HepG2 (cell line): ENCODE results near the gene RBBP8NL. TPM values are rescaled to one million over a fixed set of nuclear protein-coding genes. Genes with fewer than 3 reads are reported as not detected.

Experiments used
- BCL6 ChIP-seq: IDR thresholded peaks from 2 replicates; pipeline ENCODE4 v1.6.1; 2016; ENCODE audit warnings: missing genetic modification reagents, missing compliant biosample characterization
- EEA1 ChIP-seq: sonication (generic); formaldehyde crosslinking; IDR thresholded peaks from 2 replicates; pipeline ENCODE4 v1.5.1; 2020; ENCODE audit warnings: mild to moderate bottlenecking, missing genetic modification reagents, borderline replicate concordance
- HNRNPLL ChIP-seq: fragments of 200-400 bp; formaldehyde crosslinking; IDR thresholded peaks from 2 replicates; pipeline ENCODE4 v1.6.1; 2017; ENCODE audit warnings: mild to moderate bottlenecking, low read depth, low read length; ENCODE audit not compliant: poor library complexity, severe bottlenecking
- KAT7 ChIP-seq: IDR thresholded peaks from 2 replicates; pipeline ENCODE4 v1.6.1; 2018; ENCODE audit warnings: borderline replicate concordance, missing compliant biosample characterization
- MEIS1 ChIP-seq: sonication (generic); formaldehyde crosslinking; IDR thresholded peaks from 2 replicates; pipeline ENCODE4 v1.9.0; 2021; ENCODE audit warnings: mild to moderate bottlenecking, missing genetic modification reagents, moderate library complexity, borderline replicate concordance
- RBM22 ChIP-seq: fragments of 200-400 bp; formaldehyde crosslinking; optimal IDR thresholded peaks from 2 replicates; pipeline ENCODE3; 2017; ENCODE audit warnings: mild to moderate bottlenecking, low read length, moderate library complexity
- RFX3 ChIP-seq: IDR thresholded peaks from 2 replicates; pipeline ENCODE4 v1.6.1; 2016; ENCODE audit warnings: missing biosample characterization, missing genetic modification reagents
- SRSF1 ChIP-seq: fragments of 200-400 bp; formaldehyde crosslinking; optimal IDR thresholded peaks from 2 replicates; pipeline ENCODE3; 2017; ENCODE audit warnings: mild to moderate bottlenecking, low read depth, low read length, moderate library complexity
- TAF15 ChIP-seq: fragments of 200-400 bp; formaldehyde crosslinking; IDR thresholded peaks from one replicate; pipeline ENCODE4 v1.6.1; 2018; ENCODE audit warnings: mild to moderate bottlenecking, low read depth, low read length; ENCODE audit not compliant: poor library complexity, severe bottlenecking
- ZFP82 ChIP-seq: sonication (generic); formaldehyde crosslinking; IDR thresholded peaks from 2 replicates; pipeline ENCODE4 v1.5.1; 2020; ENCODE audit warnings: mild to moderate bottlenecking, missing genetic modification reagents, borderline replicate concordance
- ZNF331 ChIP-seq: sonication (generic); formaldehyde crosslinking; IDR thresholded peaks from 2 replicates; pipeline ENCODE4 v1.4.0; 2020; ENCODE audit warnings: missing genetic modification reagents
- ZNF383 ChIP-seq: sonication (generic); formaldehyde crosslinking; IDR thresholded peaks from 2 replicates; pipeline ENCODE4 v1.4.0; 2020; ENCODE audit warnings: missing genetic modification reagents, mild to moderate bottlenecking, borderline replicate concordance
- ZNF674 ChIP-seq: sonication (generic); formaldehyde crosslinking; IDR thresholded peaks from 2 replicates; pipeline ENCODE4 v1.5.0; 2020; ENCODE audit warnings: low read depth, mild to moderate bottlenecking, missing genetic modification reagents
- polyA plus RNA-seq, 8 experiments: library from polyadenylated mRNA; depleted of rRNA in 3 of 8; stranded (reverse) in 7 of 8; unstranded in 1 of 8; fragments of >200 nt; fragmentation: Illumina TruSeq in 4 of 8; extraction: Trizol in 4 of 8; gene quantifications; 2 replicates each; pipeline versions ENCODE4 v1.2.1 to v1.2.3, GENCODE V29; 2011 to 2016; ENCODE audit warnings: low read depth in 4 of 8, missing spikeins in 1 of 8, mixed read lengths in 1 of 8; ENCODE audit not compliant: insufficient read depth in 1 of 8
- total RNA-seq, 5 experiments: library from RNA; depleted of rRNA; stranded (reverse); fragments of >200 nt; fragmentation: Illumina TruSeq; extraction: Trizol; gene quantifications; 2 replicates each; pipeline ENCODE4 v1.2.3, GENCODE V29; 2016; ENCODE audit warnings: low read depth in 1 of 5
- TF ChIP-seq, protein P1 (sequence below): sonication (generic); formaldehyde crosslinking; IDR thresholded peaks from 2 replicates; pipeline ENCODE4 v1.4.0; 2020; ENCODE audit warnings: missing genetic modification reagents
- TF ChIP-seq, protein P2 (sequence below): sonication (generic); formaldehyde crosslinking; IDR thresholded peaks from 2 replicates; pipeline ENCODE4; 2020; ENCODE audit warnings: missing genetic modification reagents, mild to moderate bottlenecking, borderline replicate concordance
- TF ChIP-seq, protein P3 (sequence below): sonication (generic); formaldehyde crosslinking; IDR thresholded peaks from 2 replicates; pipeline ENCODE4 v1.4.0; 2020; ENCODE audit warnings: missing genetic modification reagents, borderline replicate concordance
- TF ChIP-seq, protein P4 (sequence below), 2 experiments: sonication (generic) in 1 of 2; formaldehyde crosslinking in 1 of 2; IDR thresholded peaks; 2 replicates each; pipeline versions ENCODE4 v1.4.0 to v1.6.1; 2018 to 2020; ENCODE audit warnings: missing genetic modification reagents in 2 of 2, borderline replicate concordance in 1 of 2, low read depth in 1 of 2, mild to moderate bottlenecking in 1 of 2, missing biosample characterization in 1 of 2

RBBP8NL gene
- total and polyA plus RNA-seq, 2 of the 13 experiments (the other 11 are each of a cell fraction or from before 2014, with no cell fraction given): 0.69 to 0.86 TPM

DNA sequence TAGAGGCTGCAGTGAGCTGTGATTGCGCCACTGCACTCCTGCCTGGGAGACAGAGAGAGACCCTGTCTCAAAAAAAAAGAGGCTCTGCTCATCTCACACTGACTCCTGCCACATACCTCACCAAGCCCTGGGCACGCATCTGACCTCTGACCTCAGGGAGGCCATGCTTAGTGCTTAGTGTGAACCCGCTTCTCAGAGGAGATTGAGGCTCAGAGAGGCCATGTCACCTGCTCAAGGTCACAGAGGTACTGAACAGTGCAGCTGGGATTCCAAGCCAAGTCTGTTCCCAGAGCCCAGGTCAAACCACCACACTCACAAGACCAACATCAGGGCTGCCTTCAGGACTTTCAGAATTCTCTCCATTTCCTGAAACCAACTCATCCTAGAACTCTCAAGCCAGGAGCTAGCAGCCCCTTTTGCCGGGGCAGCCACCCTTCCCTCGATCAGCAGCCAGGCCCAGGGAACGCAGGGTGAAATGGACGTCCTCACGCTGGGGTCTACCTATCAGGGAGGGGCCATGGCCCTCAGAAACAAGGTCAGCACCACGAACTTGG is 23.1 kb downstream of the RBBP8NL start (continued):
- TF ChIP-seq, protein P1, sequence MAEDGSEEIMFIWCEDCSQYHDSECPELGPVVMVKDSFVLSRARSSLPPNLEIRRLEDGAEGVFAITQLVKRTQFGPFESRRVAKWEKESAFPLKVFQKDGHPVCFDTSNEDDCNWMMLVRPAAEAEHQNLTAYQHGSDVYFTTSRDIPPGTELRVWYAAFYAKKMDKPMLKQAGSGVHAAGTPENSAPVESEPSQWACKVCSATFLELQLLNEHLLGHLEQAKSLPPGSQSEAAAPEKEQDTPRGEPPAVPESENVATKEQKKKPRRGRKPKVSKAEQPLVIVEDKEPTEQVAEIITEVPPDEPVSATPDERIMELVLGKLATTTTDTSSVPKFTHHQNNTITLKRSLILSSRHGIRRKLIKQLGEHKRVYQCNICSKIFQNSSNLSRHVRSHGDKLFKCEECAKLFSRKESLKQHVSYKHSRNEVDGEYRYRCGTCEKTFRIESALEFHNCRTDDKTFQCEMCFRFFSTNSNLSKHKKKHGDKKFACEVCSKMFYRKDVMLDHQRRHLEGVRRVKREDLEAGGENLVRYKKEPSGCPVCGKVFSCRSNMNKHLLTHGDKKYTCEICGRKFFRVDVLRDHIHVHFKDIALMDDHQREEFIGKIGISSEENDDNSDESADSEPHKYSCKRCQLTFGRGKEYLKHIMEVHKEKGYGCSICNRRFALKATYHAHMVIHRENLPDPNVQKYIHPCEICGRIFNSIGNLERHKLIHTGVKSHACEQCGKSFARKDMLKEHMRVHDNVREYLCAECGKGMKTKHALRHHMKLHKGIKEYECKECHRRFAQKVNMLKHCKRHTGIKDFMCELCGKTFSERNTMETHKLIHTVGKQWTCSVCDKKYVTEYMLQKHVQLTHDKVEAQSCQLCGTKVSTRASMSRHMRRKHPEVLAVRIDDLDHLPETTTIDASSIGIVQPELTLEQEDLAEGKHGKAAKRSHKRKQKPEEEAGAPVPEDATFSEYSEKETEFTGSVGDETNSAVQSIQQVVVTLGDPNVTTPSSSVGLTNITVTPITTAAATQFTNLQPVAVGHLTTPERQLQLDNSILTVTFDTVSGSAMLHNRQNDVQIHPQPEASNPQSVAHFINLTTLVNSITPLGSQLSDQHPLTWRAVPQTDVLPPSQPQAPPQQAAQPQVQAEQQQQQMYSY (CRISPR knock-in tag): no peak
- TF ChIP-seq, protein P2, sequence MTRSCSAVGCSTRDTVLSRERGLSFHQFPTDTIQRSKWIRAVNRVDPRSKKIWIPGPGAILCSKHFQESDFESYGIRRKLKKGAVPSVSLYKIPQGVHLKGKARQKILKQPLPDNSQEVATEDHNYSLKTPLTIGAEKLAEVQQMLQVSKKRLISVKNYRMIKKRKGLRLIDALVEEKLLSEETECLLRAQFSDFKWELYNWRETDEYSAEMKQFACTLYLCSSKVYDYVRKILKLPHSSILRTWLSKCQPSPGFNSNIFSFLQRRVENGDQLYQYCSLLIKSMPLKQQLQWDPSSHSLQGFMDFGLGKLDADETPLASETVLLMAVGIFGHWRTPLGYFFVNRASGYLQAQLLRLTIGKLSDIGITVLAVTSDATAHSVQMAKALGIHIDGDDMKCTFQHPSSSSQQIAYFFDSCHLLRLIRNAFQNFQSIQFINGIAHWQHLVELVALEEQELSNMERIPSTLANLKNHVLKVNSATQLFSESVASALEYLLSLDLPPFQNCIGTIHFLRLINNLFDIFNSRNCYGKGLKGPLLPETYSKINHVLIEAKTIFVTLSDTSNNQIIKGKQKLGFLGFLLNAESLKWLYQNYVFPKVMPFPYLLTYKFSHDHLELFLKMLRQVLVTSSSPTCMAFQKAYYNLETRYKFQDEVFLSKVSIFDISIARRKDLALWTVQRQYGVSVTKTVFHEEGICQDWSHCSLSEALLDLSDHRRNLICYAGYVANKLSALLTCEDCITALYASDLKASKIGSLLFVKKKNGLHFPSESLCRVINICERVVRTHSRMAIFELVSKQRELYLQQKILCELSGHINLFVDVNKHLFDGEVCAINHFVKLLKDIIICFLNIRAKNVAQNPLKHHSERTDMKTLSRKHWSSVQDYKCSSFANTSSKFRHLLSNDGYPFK (CRISPR knock-in tag): no peak
- no peak for TF ChIP-seq ZNF383 (CRISPR knock-in tag)
- TF ChIP-seq, protein P3, sequence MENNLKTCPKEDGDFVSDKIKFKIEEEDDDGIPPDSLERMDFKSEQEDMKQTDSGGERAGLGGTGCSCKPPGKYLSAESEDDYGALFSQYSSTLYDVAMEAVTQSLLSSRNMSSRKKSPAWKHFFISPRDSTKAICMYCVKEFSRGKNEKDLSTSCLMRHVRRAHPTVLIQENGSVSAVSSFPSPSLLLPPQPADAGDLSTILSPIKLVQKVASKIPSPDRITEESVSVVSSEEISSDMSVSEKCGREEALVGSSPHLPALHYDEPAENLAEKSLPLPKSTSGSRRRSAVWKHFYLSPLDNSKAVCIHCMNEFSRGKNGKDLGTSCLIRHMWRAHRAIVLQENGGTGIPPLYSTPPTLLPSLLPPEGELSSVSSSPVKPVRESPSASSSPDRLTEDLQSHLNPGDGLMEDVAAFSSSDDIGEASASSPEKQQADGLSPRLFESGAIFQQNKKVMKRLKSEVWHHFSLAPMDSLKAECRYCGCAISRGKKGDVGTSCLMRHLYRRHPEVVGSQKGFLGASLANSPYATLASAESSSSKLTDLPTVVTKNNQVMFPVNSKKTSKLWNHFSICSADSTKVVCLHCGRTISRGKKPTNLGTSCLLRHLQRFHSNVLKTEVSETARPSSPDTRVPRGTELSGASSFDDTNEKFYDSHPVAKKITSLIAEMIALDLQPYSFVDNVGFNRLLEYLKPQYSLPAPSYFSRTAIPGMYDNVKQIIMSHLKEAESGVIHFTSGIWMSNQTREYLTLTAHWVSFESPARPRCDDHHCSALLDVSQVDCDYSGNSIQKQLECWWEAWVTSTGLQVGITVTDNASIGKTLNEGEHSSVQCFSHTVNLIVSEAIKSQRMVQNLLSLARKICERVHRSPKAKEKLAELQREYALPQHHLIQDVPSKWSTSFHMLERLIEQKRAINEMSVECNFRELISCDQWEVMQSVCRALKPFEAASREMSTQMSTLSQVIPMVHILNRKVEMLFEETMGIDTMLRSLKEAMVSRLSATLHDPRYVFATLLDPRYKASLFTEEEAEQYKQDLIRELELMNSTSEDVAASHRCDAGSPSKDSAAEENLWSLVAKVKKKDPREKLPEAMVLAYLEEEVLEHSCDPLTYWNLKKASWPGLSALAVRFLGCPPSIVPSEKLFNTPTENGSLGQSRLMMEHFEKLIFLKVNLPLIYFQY (CRISPR knock-in tag): no peak
- TF ChIP-seq ZNF674 (CRISPR knock-in tag): no peak
- no peak for TF ChIP-seq BCL6 (CRISPR knock-in tag)
- no peak for TF ChIP-seq ZFP82 (CRISPR knock-in tag)
- TF ChIP-seq ZNF331 (CRISPR knock-in tag): no peak
- TF ChIP-seq RBM22: peak; percentile 56
- TF ChIP-seq, protein P4, sequence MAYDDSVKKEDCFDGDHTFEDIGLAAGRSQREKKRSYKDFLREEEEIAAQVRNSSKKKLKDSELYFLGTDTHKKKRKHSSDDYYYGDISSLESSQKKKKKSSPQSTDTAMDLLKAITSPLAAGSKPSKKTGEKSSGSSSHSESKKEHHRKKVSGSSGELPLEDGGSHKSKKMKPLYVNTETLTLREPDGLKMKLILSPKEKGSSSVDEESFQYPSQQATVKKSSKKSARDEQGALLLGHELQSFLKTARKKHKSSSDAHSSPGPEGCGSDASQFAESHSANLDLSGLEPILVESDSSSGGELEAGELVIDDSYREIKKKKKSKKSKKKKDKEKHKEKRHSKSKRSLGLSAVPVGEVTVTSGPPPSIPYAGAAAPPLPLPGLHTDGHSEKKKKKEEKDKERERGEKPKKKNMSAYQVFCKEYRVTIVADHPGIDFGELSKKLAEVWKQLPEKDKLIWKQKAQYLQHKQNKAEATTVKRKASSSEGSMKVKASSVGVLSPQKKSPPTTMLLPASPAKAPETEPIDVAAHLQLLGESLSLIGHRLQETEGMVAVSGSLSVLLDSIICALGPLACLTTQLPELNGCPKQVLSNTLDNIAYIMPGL (CRISPR knock-in tag; IDR thresholded peaks at IDR 0.05; ENCODE audit: borderline replicate concordance in 1 of 2, low read depth in 1 of 2): no peak
- no peak for TF ChIP-seq EEA1
- no peak for TF ChIP-seq TAF15
- TF ChIP-seq RFX3 (CRISPR knock-in tag): no peak
- no peak for TF ChIP-seq HNRNPLL
- no peak for TF ChIP-seq KAT7 (CRISPR knock-in tag)
- TF ChIP-seq SRSF1: no peak
- no peak for TF ChIP-seq MEIS1
